ENCODE results near the gene PDE4D. TPM values are rescaled to one million over a fixed set of nuclear protein-coding genes. Genes with fewer than 3 reads are reported as not detected.

Gene PDE4D
- polyA plus RNA-seq, 1 donor (not counting 4 experiments of a cell fraction or from before 2014, with no cell fraction given), result 3.6 TPM

GRCh38 chr5:59177644-59178043 is 715.9 kb downstream of the PDE4D start:
- Histone ChIP-seq H3K9me1 (ENCODE audit: control insufficient read depth, extremely low read depth, insufficient read depth, low read length) (no peaks in the 10 kb centered on the region), H3K4me2 (ENCODE audit: control insufficient read depth, extremely low read depth, insufficient read depth, low read depth, low read length) (no peak overlapping the region), H3K9me3 (ENCODE audit: control insufficient read depth, low read depth, low read length) (no peaks in the 10 kb centered on the region), H3K27me3 (ENCODE audit: control insufficient read depth, extremely low read depth, insufficient read depth, low read length) (no peaks in the 10 kb centered on the region), H4K20me1 (ENCODE audit: control insufficient read depth, extremely low read depth, insufficient read depth, low read length) (no peaks in the 10 kb centered on the region), H3K4me3 (ENCODE audit: control insufficient read depth in 2 of 3, extremely low read depth in 1 of 3, insufficient read depth in 2 of 3, low read depth in 1 of 3, low read length in 3 of 3) (no peak overlapping the region), H3K9ac (ENCODE audit: control insufficient read depth, extremely low read depth, insufficient read depth, low read length) (no peak overlapping the region), H2AFZ (ENCODE audit: control insufficient read depth, low read length) (no peak overlapping the region), H3K27ac (ENCODE audit: control insufficient read depth, insufficient read depth, low read length) (no peak overlapping the region), H3K79me2 (ENCODE audit: control insufficient read depth, insufficient read depth, low read length) (no peaks in the 10 kb centered on the region), H3K36me3 (ENCODE audit: control insufficient read depth in 2 of 2, extremely low read depth in 1 of 2, insufficient read depth in 2 of 2, low read length in 2 of 2) (no peaks in the 10 kb centered on the region), H3K4me1 (ENCODE audit: control insufficient read depth, extremely low read depth, insufficient read depth, low read length) (no peaks in the 10 kb centered on the region)
- dilution Hi-C loops (cut with MboI; ENCODE audit: extremely low pct_ligation_motif_present, low sequenced_read_pairs), result loop anchor here (25.0 kb wide), 1 partner anchor 185 kb away; no protein-coding TSS in a partner anchor
- FAIRE-seq, result no peak
- TF ChIP-seq CTCF (optimal IDR thresholded peaks at IDR 0.05 in 1 of 3, IDR thresholded peaks at IDR 0.05 in 1 of 3, conservative IDR thresholded peaks at IDR 0.05 in 1 of 3; ENCODE audit: extremely low read depth in 1 of 3, insufficient read depth in 2 of 3, low read length in 3 of 3) (no peak), EZH2 (IDR thresholded peaks at IDR 0.05; ENCODE audit: low read length) (no peak)
- DNase-seq (ENCODE audit: low read depth, low spot score), result no peak

GRCh38 chr5:59174248-59174844 is 719.2 kb downstream of the PDE4D start:
- H3K9ac ChIP-seq (ENCODE audit: control insufficient read depth, extremely low read depth, insufficient read depth, low read length), result no peak overlapping the region
- H3K27ac ChIP-seq (ENCODE audit: control insufficient read depth, insufficient read depth, low read length), result no peak overlapping the region
- H3K79me2 ChIP-seq (ENCODE audit: control insufficient read depth, insufficient read depth, low read length), result no peaks in the 10 kb centered on the region
- FAIRE-seq (no peak), DNase-seq (ENCODE audit: low read depth, low spot score) (no peak)
- dilution Hi-C loops (cut with MboI; ENCODE audit: extremely low pct_ligation_motif_present, low sequenced_read_pairs), result no loop called here
- H3K27me3 ChIP-seq (ENCODE audit: control insufficient read depth, extremely low read depth, insufficient read depth, low read length), result no peaks in the 10 kb centered on the region
- H3K9me3 ChIP-seq (ENCODE audit: control insufficient read depth, low read depth, low read length), result no peaks in the 10 kb centered on the region
- H3K4me1 ChIP-seq (ENCODE audit: control insufficient read depth, extremely low read depth, insufficient read depth, low read length), result no peaks in the 10 kb centered on the region
- no peaks in the 10 kb centered on the region for H3K36me3 ChIP-seq (ENCODE audit: control insufficient read depth in 2 of 2, extremely low read depth in 1 of 2, insufficient read depth in 2 of 2, low read length in 2 of 2)
- H2AFZ ChIP-seq (ENCODE audit: control insufficient read depth, low read length), result no peak overlapping the region
- H4K20me1 ChIP-seq (ENCODE audit: control insufficient read depth, extremely low read depth, insufficient read depth, low read length), result no peaks in the 10 kb centered on the region
- H3K9me1 ChIP-seq (ENCODE audit: control insufficient read depth, extremely low read depth, insufficient read depth, low read length), result no peaks in the 10 kb centered on the region
- TF ChIP-seq CTCF (optimal IDR thresholded peaks at IDR 0.05 in 1 of 3, IDR thresholded peaks at IDR 0.05 in 1 of 3, conservative IDR thresholded peaks at IDR 0.05 in 1 of 3; ENCODE audit: extremely low read depth in 1 of 3, insufficient read depth in 2 of 3, low read length in 3 of 3), result peak; percentile 67 to 84 (median 70)
- TF ChIP-seq EZH2 (IDR thresholded peaks at IDR 0.05; ENCODE audit: low read length), result no peak
- no peak overlapping the region for H3K4me2 ChIP-seq (ENCODE audit: control insufficient read depth, extremely low read depth, insufficient read depth, low read depth, low read length)
- no peak overlapping the region for H3K4me3 ChIP-seq (ENCODE audit: control insufficient read depth in 2 of 3, extremely low read depth in 1 of 3, insufficient read depth in 2 of 3, low read depth in 1 of 3, low read length in 3 of 3)
